Endothelial cell (in vitro differentiated cells): ENCODE results near the gene CCDC124. TPM values are rescaled to one million over a fixed set of nuclear protein-coding genes. Genes with fewer than 3 reads are reported as not detected.
"Not testable (repeated sequence)": the region's sequence is repeated elsewhere in the genome, so short reads cannot be mapped to it uniquely, and the experiment has no call there.

Experiments
- DNase-seq: peaks from one replicate; pipeline ENCODE4 v3.0.0; 2021; ENCODE audit warnings: low spot score
- H3K27ac Mint-ChIP-seq: one replicate; pipeline ENCODE4 v1.8.0; 2021; ENCODE audit warnings: mixed read lengths, inconsistent platforms; ENCODE audit not compliant: unreplicated experiment
- H3K27me3 Mint-ChIP-seq: one replicate; pipeline ENCODE4 v1.8.0; 2021; ENCODE audit warnings: mild to moderate bottlenecking, moderate library complexity, mixed read lengths, inconsistent platforms; ENCODE audit not compliant: unreplicated experiment
- H3K36me3 Mint-ChIP-seq: one replicate; pipeline ENCODE4 v1.8.0; 2021; ENCODE audit warnings: mild to moderate bottlenecking, low read depth, mixed read lengths, inconsistent platforms; ENCODE audit not compliant: unreplicated experiment
- H3K4me1 Mint-ChIP-seq: one replicate; pipeline ENCODE4 v1.8.0; 2021; ENCODE audit warnings: mild to moderate bottlenecking, mixed read lengths, inconsistent platforms; ENCODE audit not compliant: unreplicated experiment
- H3K4me3 Mint-ChIP-seq: one replicate; pipeline ENCODE4 v1.8.0; 2021; ENCODE audit warnings: mild to moderate bottlenecking, mixed read lengths, inconsistent platforms; ENCODE audit not compliant: unreplicated experiment
- H3K9me3 Mint-ChIP-seq: one replicate; pipeline ENCODE4 v1.8.0; 2021; ENCODE audit warnings: mixed read lengths, inconsistent platforms; ENCODE audit not compliant: unreplicated experiment
- CTCF ChIP-seq: fragments of 200-600 bp; sonication (generic); IDR thresholded peaks from one replicate; pipeline ENCODE4 v1.5.0; 2021; ENCODE audit warnings: antibody characterized with exemption; ENCODE audit not compliant: unreplicated experiment
- total RNA-seq: library from RNA; stranded (reverse); fragmentation: NEBNext Ultra II Directional; extraction: Animal tissue kit (Norgen Biotek cat#: 25700); gene quantifications from one replicate; pipeline ENCODE4 v1.2.1, GENCODE V29; 2021; ENCODE audit not compliant: unreplicated experiment

The CCDC124 gene
- total RNA-seq, 1 donor from 2014 or later, result 68.2 TPM

GRCh38 chr19:17985037-17985818 lies 52.4 kb downstream of the CCDC124 start:
- Mint-ChIP-seq H3K9me3 (no peaks in the 10 kb centered on the region), H3K27ac (no peak overlapping the region), H3K36me3 (peaks cover 6% of the 10 kb centered on the region), H3K4me1 (peaks cover 3% of the 10 kb centered on the region), H3K27me3 (peaks cover 2% of the 10 kb centered on the region), H3K4me3 (no peak overlapping the region)
- TF ChIP-seq CTCF, result no peak
- DNase-seq, result no peak

- not testable (repeated sequence) for DNase-seq, H3K27ac Mint-ChIP-seq
These were observed 53.8 kb downstream of the CCDC124 start for GRCh38 chr19:17986569-17986968.

GRCh38 chr19:17988161-17988560 lies 55.3 kb downstream of the CCDC124 start:
- Mint-ChIP-seq H3K4me3 (no peak overlapping the region), H3K27ac (no peak overlapping the region), H3K27me3 (peaks cover 2% of the 10 kb centered on the region), H3K4me1 (peaks cover 3% of the 10 kb centered on the region), H3K9me3 (no peaks in the 10 kb centered on the region), H3K36me3 (peaks cover 6% of the 10 kb centered on the region)
- DNase-seq, result no peak
- TF ChIP-seq CTCF, result no peak

More at GRCh38 chr19:17986569-17986968, 53.8 kb downstream of the CCDC124 start:
- H3K9me3 Mint-ChIP-seq, H3K27me3 Mint-ChIP-seq, H3K4me1 Mint-ChIP-seq, H3K36me3 Mint-ChIP-seq, H3K4me3 Mint-ChIP-seq: not testable (repeated sequence)

GRCh38 chr19:17989425-17990094 lies 56.7 kb downstream of the CCDC124 start:
- H3K9me3 Mint-ChIP-seq, result no peaks in the 10 kb centered on the region
- H3K27me3 Mint-ChIP-seq, result peaks cover 2% of the 10 kb centered on the region
- peaks cover 6% of the 10 kb centered on the region for H3K36me3 Mint-ChIP-seq
- H3K27ac Mint-ChIP-seq, result no peak overlapping the region
- no peak for TF ChIP-seq CTCF
- no peak overlapping the region for H3K4me3 Mint-ChIP-seq
- no peak for DNase-seq
- peaks cover 3% of the 10 kb centered on the region for H3K4me1 Mint-ChIP-seq

- Mint-ChIP-seq H3K27me3 (peaks cover 2% of the 10 kb centered on the region), H3K4me1 (no peaks in the 10 kb centered on the region), H3K27ac (no peak overlapping the region), H3K36me3 (no peaks in the 10 kb centered on the region), H3K4me3 (no peak overlapping the region), H3K9me3 (no peaks in the 10 kb centered on the region)
- no peak for DNase-seq
- TF ChIP-seq CTCF, result no peak
These were observed 60.4 kb downstream of the CCDC124 start for GRCh38 chr19:17993076-17993813.

Other genes starting within 250 kb of the CCDC124 start
- gene UNC13A, start 244.7 kb upstream of the CCDC124 start, total RNA-seq, result 1.2 TPM
- 173 TPM for gene MAP1S, start 213.5 kb upstream of the CCDC124 start, total RNA-seq
- gene FCHO1, start 181.5 kb upstream of the CCDC124 start, total RNA-seq, result 2.7 TPM
- 0.77 TPM for gene B3GNT3, start 137.9 kb upstream of the CCDC124 start, total RNA-seq
- gene INSL3, start 111.5 kb upstream of the CCDC124 start, total RNA-seq, result 0.36 TPM
- gene JAK3, start 85.0 kb upstream of the CCDC124 start, total RNA-seq, result 30.9 TPM
- gene RPL18A, start 73.1 kb upstream of the CCDC124 start, total RNA-seq, result 2,048 TPM
- not detected for gene SLC5A5, start 61.1 kb upstream of the CCDC124 start, total RNA-seq
- gene KCNN1, start 34.1 kb downstream of the CCDC124 start, total RNA-seq, result 19.3 TPM
- gene ARRDC2, start 75.2 kb downstream of the CCDC124 start, total RNA-seq, result 2.8 TPM
- gene IL12RB1, start 153.9 kb downstream of the CCDC124 start, total RNA-seq, result not detected
- gene MAST3, start 164.8 kb downstream of the CCDC124 start, total RNA-seq, result 3.9 TPM
- gene PIK3R2, start 220.1 kb downstream of the CCDC124 start, total RNA-seq, result 28.0 TPM
- not detected for gene IFI30, start 240.8 kb downstream of the CCDC124 start, total RNA-seq